Sigmoid colon (tissue), 4 donors: ENCODE data around the gene PEX5L.

Source experiments
- EP300 ChIP-seq, 4 donors: sonication (generic); formaldehyde crosslinking; IDR thresholded peaks; one replicate each; pipeline ENCODE4 v1.6.1; 2017; ENCODE audit warnings: antibody characterized with exemption in 4 of 4
- POLR2A ChIP-seq, 2 donors: fragments of 450-650 bp; IDR thresholded peaks; one replicate each; pipeline ENCODE4 v1.6.1; 2016; ENCODE audit warnings: antibody characterized with exemption in 2 of 2, mild to moderate bottlenecking in 2 of 2, moderate library complexity in 2 of 2
- POLR2AphosphoS5 ChIP-seq, 4 donors: sonication (generic); formaldehyde crosslinking; IDR thresholded peaks; one replicate each; pipeline ENCODE4 v1.6.1; 2017; ENCODE audit warnings: antibody characterized with exemption in 4 of 4
- TF ChIP-seq, protein P1 (sequence below), 4 experiments: fragments of 450-650 bp in 3 of 4; fragments of 200-600 bp in 1 of 4; IDR thresholded peaks; one replicate each; pipeline ENCODE4 v1.5.1; 2016 to 2019; ENCODE audit warnings: antibody characterized with exemption in 4 of 4, mild to moderate bottlenecking in 3 of 4, moderate library complexity in 2 of 4

DNA sequence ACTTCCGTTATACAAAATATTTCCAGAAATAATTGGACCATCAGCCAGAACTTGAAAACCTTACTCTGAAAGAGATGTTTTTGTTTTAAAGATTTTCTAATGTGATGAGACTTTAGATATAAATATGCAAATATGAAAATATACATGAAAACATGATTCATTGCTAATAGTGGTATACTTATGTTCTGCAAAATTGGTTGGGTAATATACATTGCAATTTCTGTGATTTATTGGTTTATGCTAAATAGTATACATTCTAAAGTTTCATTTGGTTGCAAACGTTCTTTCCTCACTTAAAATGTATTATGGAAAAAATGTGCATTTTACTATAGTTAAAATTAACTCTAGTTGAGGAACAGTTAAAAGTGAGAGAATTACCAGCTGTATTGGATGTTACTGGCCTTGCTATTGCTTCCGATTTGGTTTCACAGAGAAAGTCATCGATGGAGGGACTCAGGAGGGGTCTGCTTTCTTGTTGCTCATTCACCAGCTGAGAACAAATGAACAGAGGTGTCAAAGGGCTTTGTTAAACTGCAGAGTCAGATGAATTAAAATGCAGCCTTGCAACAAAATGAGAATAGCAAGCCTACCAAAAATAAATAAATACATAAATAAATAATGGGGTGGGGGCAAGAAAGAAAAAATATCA is 149.3 kb downstream of the PEX5L start:
- no peak for TF ChIP-seq EP300 (IDR thresholded peaks at IDR 0.05)
- TF ChIP-seq, protein P1, sequence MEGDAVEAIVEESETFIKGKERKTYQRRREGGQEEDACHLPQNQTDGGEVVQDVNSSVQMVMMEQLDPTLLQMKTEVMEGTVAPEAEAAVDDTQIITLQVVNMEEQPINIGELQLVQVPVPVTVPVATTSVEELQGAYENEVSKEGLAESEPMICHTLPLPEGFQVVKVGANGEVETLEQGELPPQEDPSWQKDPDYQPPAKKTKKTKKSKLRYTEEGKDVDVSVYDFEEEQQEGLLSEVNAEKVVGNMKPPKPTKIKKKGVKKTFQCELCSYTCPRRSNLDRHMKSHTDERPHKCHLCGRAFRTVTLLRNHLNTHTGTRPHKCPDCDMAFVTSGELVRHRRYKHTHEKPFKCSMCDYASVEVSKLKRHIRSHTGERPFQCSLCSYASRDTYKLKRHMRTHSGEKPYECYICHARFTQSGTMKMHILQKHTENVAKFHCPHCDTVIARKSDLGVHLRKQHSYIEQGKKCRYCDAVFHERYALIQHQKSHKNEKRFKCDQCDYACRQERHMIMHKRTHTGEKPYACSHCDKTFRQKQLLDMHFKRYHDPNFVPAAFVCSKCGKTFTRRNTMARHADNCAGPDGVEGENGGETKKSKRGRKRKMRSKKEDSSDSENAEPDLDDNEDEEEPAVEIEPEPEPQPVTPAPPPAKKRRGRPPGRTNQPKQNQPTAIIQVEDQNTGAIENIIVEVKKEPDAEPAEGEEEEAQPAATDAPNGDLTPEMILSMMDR (IDR thresholded peaks at IDR 0.05) = no peak
- TF ChIP-seq POLR2AphosphoS5 (IDR thresholded peaks at IDR 0.05) = no peak
- no peak for TF ChIP-seq POLR2A (IDR thresholded peaks at IDR 0.05)
